ENCODE measurements around the gene CNGA3.

The CNGA3 gene

GRCh38 chr2:98445683-98446581 is 99.7 kb downstream of the CNGA3 start:
- DNase-seq = no peak

- no peak for DNase-seq
These were observed 100.6 kb downstream of the CNGA3 start for GRCh38 chr2:98446850-98447249.
